ENCODE data around the gene GPC5.

DNA sequence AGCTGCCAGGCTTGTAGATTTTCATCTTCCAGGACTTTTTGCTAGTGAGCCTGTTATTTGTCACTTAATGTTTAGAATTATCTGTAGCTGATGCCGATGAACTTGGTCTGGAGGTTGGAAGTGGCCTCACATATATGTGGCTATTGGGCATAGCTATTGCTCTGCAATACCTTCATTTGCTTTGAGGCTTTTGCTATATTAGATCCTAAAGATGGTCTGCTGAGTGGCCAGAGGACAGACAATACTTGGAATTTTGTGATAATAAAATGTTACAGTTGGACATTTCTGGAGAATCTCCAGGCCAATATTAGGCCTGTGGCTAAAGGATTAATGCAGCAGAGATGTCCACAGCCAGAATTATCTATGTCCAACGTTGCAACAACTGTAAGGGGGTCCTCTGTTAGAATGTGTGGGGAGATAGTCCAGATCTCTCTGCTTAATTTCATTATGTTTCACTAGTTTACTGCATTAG, 222.3 kb downstream of the GPC5 start:
- TF ChIP-seq, protein P1, sequence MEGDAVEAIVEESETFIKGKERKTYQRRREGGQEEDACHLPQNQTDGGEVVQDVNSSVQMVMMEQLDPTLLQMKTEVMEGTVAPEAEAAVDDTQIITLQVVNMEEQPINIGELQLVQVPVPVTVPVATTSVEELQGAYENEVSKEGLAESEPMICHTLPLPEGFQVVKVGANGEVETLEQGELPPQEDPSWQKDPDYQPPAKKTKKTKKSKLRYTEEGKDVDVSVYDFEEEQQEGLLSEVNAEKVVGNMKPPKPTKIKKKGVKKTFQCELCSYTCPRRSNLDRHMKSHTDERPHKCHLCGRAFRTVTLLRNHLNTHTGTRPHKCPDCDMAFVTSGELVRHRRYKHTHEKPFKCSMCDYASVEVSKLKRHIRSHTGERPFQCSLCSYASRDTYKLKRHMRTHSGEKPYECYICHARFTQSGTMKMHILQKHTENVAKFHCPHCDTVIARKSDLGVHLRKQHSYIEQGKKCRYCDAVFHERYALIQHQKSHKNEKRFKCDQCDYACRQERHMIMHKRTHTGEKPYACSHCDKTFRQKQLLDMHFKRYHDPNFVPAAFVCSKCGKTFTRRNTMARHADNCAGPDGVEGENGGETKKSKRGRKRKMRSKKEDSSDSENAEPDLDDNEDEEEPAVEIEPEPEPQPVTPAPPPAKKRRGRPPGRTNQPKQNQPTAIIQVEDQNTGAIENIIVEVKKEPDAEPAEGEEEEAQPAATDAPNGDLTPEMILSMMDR (IDR thresholded peaks at IDR 0.05 in 2 of 3, conservative IDR thresholded peaks at IDR 0.05 in 1 of 3; ENCODE audit: insufficient read depth in 2 of 3, low read depth in 1 of 3, low read length in 3 of 3), result no peak
- TF ChIP-seq, protein P2, sequence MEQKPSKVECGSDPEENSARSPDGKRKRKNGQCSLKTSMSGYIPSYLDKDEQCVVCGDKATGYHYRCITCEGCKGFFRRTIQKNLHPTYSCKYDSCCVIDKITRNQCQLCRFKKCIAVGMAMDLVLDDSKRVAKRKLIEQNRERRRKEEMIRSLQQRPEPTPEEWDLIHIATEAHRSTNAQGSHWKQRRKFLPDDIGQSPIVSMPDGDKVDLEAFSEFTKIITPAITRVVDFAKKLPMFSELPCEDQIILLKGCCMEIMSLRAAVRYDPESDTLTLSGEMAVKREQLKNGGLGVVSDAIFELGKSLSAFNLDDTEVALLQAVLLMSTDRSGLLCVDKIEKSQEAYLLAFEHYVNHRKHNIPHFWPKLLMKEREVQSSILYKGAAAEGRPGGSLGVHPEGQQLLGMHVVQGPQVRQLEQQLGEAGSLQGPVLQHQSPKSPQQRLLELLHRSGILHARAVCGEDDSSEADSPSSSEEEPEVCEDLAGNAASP (IDR thresholded peaks at IDR 0.05), result no peak
- TF ChIP-seq CREM (IDR thresholded peaks at IDR 0.05; ENCODE audit: low read depth) (no peak), POLR2A (conservative IDR thresholded peaks at IDR 0.05) (no peak), BRCA1 (IDR thresholded peaks at IDR 0.05) (no peak), BRCA1 (CRISPR knock-in tag; IDR thresholded peaks at IDR 0.05) (no peak), ZFP36 (IDR thresholded peaks at IDR 0.05; ENCODE audit: low read depth, low read length, partially characterized antibody) (no peak), JUND (IDR thresholded peaks at IDR 0.05; ENCODE audit: borderline replicate concordance, low read depth, low read length) (no peak), JUND (tag; IDR thresholded peaks at IDR 0.05; ENCODE audit: borderline replicate concordance, low read depth, low read length) (no peak), JUN (IDR thresholded peaks at IDR 0.05; ENCODE audit: borderline replicate concordance, low read depth, low read length) (no peak), JUN (CRISPR knock-in tag; IDR thresholded peaks at IDR 0.05; ENCODE audit: borderline replicate concordance) (no peak), ZNF311 (CRISPR knock-in tag; IDR thresholded peaks at IDR 0.05) (no peak), STAT6 (CRISPR knock-in tag; IDR thresholded peaks at IDR 0.05) (no peak)
